ENCODE results near the gene USP26.
"Not testable (repeated sequence)": the region's sequence is repeated elsewhere in the genome, so short reads cannot be mapped to it uniquely, and the experiment has no call there.

USP26 gene

GRCh38 chrX:133083899-133084298 is 13.0 kb downstream of the USP26 start:
- TF ChIP-seq CTCF (IDR thresholded peaks at IDR 0.05; ENCODE audit: low read depth, low read length): no peak
- no peak overlapping the region for H3K4me3 ChIP-seq (ENCODE audit: low read depth, low read length)

- no peak for TF ChIP-seq CTCF (IDR thresholded peaks at IDR 0.05; ENCODE audit: low read depth, low read length)
- no peak overlapping the region for H3K4me3 ChIP-seq (ENCODE audit: low read depth, low read length)
Measured at GRCh38 chrX:133081990-133082389, 14.9 kb downstream of the USP26 start.

GRCh38 chrX:133077856-133078255 is 19.1 kb downstream of the USP26 start:
- not testable (repeated sequence) for H3K4me3 ChIP-seq (ENCODE audit: low read depth, low read length)

GRCh38 chrX:133072566-133072965 is 24.3 kb downstream of the USP26 start:
- TF ChIP-seq CTCF (IDR thresholded peaks at IDR 0.05; ENCODE audit: low read depth, low read length): no peak
- H3K4me3 ChIP-seq (ENCODE audit: low read depth, low read length): no peak overlapping the region

GRCh38 chrX:133068461-133068860 is 28.4 kb downstream of the USP26 start:
- TF ChIP-seq CTCF (IDR thresholded peaks at IDR 0.05; ENCODE audit: low read depth, low read length): no peak
- no peak overlapping the region for H3K4me3 ChIP-seq (ENCODE audit: low read depth, low read length)

GRCh38 chrX:133056341-133056740 is 40.6 kb downstream of the USP26 start:
- H3K4me3 ChIP-seq (ENCODE audit: low read depth, low read length): no peak overlapping the region
- no peak for TF ChIP-seq CTCF (IDR thresholded peaks at IDR 0.05; ENCODE audit: low read depth, low read length)

GRCh38 chrX:133054761-133055405 is 42.0 kb downstream of the USP26 start:
- no peak for TF ChIP-seq CTCF (IDR thresholded peaks at IDR 0.05; ENCODE audit: low read depth, low read length)
- no peak overlapping the region for H3K4me3 ChIP-seq (ENCODE audit: low read depth, low read length)

Data from WI38 (cell line).